Skeletal muscle tissue (tissue), 4 donors: ENCODE results near the gene FOCAD. TPM values are rescaled to one million over a fixed set of nuclear protein-coding genes. Genes with fewer than 3 reads are reported as not detected.

Experiments
- H3K27ac ChIP-seq: one replicate; pipeline ENCODE4 v1.7.0; 2013; ENCODE audit warnings: mild to moderate bottlenecking, low read depth, low read length, inconsistent platforms
- H3K27me3 ChIP-seq, 3 donors: one replicate each; pipeline ENCODE4 v1.7.0; 2013; ENCODE audit warnings: low read length in 3 of 3; ENCODE audit not compliant: control insufficient read depth in 3 of 3, insufficient read depth in 3 of 3
- H3K36me3 ChIP-seq, 3 donors: one replicate each; pipeline ENCODE4 v1.7.0; 2013; ENCODE audit warnings: low read length in 3 of 3; ENCODE audit not compliant: control insufficient read depth in 3 of 3, insufficient read depth in 3 of 3
- H3K4me1 ChIP-seq, 3 donors: one replicate each; pipeline ENCODE4 v1.7.0; 2013; ENCODE audit warnings: low read length in 3 of 3, mild to moderate bottlenecking in 3 of 3; ENCODE audit not compliant: control insufficient read depth in 3 of 3, insufficient read depth in 3 of 3
- H3K4me3 ChIP-seq, 3 donors: one replicate each; pipeline ENCODE4 v1.7.0; 2013; ENCODE audit warnings: low read length in 3 of 3
- H3K9ac ChIP-seq, 3 donors: one replicate each; pipeline ENCODE4 v1.7.0; 2013; ENCODE audit warnings: low read length in 3 of 3, mild to moderate bottlenecking in 3 of 3, moderate library complexity in 2 of 3, low read depth in 1 of 3
- H3K9me3 ChIP-seq, 3 donors: one replicate each; pipeline ENCODE4 v1.7.0; 2013; ENCODE audit warnings: low read length in 3 of 3; ENCODE audit not compliant: control insufficient read depth in 3 of 3
- total RNA-seq: library from RNA; depleted of rRNA; stranded (reverse); fragments of >200 nt; gene quantifications from one replicate; pipeline ENCODE4 v1.2.3, GENCODE V29; 2014
- donor health status: Osteomylitis.

FOCAD gene, protein sequence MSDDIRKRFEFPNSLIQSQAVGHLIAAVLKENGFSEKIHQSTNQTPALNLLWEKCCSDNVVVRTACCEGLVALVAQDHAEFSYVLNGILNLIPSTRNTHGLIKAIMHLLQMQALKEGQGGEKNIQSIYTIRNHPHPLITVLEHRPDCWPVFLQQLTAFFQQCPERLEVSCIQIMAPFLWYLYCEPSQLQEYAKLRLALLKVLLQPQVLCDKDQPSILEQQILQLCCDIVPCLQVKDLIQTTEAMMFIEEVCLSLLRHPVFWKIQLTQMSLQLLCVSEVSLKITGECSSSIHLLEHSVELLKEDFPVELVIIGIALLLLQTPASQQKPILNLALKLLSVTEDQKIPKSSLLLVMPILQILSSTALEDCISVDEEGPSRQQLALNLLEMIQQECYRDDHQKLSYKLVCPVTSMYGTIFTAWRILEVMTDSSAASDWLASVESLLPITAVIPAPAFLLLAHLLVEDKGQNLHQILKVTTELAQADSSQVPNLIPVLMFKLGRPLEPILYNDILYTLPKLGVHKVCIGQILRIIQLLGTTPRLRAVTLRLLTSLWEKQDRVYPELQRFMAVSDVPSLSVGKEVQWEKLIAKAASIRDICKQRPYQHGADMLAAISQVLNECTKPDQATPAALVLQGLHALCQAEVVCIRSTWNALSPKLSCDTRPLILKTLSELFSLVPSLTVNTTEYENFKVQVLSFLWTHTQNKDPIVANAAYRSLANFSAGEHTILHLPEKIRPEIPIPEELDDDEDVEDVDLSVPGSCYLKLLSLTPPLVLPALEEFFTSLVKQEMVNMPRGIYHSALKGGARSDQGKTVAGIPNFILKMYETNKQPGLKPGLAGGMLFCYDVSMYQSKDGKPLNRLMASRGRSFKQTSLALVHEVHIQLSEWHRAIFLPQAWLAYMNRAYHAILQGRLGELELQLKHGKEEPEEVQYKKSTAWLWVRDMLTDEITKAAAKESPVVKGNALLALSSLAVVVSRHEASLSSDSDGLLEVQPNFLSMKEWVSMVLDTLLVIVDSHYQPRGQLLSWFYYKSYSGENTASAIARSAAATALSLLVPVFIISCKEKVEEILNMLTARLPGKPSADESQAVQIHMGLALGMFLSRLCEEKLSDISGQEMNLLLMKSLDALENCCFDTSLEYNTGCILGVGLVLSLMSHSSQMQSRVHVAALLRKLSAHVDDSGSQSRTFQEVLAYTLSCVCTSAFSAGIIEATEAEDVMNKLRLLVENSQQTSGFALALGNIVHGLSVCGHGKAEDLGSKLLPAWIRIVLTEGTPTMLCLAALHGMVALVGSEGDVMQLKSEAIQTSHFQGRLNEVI (N-terminal part only)
- 108 TPM for total RNA-seq

DNA sequence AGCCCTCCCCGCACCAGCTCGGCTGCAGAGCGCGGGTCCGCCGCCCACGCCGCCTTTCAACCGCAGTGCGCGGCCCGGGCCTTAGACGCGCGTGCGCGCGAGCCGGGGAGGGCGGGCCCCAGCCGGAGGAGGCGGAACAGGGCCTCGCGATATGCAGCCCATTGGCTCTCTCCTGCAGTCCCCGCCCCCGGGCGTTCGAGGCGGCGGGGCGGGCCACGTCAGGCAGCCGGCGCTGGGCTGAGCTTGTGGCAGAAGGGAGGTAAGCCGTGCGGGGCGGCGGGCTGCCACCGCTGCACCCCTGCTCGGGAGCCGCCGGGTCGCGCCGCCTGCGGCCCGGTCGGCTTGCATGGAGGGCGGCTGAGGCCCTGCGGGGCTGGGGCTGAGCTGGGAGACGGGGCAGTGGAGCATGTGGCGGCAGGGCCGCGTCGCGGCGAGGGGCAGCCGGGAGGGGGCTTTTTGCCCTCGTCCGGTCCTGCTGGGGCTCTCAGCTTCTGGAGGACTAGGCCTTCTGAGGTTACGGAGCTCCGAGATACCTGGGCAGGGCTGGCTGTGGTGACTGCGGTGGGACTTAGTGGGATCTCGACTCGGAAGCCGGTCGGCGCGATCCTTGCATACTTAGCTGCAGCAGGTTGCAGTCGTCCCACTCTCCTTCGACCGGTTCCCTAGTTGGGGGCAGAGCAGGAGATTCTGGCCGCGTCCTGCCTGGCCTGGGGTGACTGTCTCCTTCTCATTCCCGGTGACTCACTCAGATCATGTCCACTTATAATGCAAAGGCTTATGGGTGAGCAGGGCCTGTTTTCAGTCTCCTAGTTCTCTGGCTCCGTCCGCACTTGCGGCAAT lies at the start of gene FOCAD:
Gene FOCAD, plus strand, starts transcription at position 225 of the 840 bp plus-strand sequence. CDS start 31,095 bp downstream, outside the sequence.
- peak within 1 kb of the TSS; percentile 90 to 96 (median 94) for H3K9ac ChIP-seq
- H3K36me3 ChIP-seq = no peaks in the 10 kb centered on the region
- no peaks in the 10 kb centered on the region for H3K27me3 ChIP-seq
- peaks cover 6 to 16% (median 15%) of the 10 kb centered on the region in 3 donors for H3K4me1 ChIP-seq
- no peaks in the 10 kb centered on the region for H3K9me3 ChIP-seq
- peak within 1 kb of the TSS; percentile 89 to 94 (median 91) for H3K4me3 ChIP-seq
- H3K27ac ChIP-seq = peak within 1 kb of the TSS; percentile 93

DNA sequence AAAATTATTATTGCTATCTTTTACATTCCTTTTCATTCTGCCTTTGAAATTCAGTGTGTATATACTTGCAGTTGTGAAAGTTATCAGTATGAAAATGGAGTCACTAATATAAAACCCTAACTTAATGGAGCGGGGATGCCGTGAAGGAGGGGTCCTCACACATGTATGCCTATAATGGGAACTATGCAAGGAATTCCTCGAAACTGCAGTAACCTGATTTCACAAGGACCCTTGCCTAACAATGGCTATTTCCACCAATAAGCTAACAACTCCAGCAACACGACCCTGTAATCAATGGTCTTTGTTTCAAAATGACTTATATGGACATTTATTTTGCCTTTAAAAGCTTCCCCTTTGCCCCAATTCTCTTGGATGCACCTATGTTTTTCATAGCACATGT lies 49.2 kb upstream of the FOCAD start:
- Histone ChIP-seq H3K27me3 (no peaks in the 10 kb centered on the region), H3K4me1 (no peaks in the 10 kb centered on the region), H3K9ac (no peak overlapping the region), H3K4me3 (no peak overlapping the region), H3K36me3 (no peaks in the 10 kb centered on the region), H3K27ac (no peak overlapping the region), H3K9me3 (no peaks in the 10 kb centered on the region)

DNA sequence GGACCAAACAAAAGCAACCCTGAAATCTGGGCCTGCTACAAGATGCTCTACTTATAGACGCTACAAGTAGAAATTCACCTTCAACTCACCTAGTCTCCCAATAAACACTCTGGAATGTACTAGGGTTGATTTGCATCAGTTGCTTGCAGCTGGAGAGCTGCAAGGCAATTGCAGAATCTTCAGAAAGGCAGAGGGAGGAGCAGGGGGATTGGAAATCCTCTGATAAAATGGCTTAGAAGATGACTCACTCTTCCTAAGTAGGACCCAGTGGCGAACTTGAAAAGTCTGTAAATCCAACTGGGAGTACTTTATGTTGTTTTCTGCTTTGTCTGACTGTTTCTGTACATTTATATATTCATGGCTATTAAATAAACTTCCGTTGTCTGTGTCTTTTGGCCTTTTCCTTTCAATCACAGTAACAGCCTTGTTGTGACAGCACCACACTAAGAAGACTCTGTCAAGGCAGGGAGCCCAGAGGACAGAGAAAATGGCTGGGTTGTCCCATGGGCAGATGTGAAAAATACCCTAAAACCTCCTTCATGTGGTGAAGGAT lies 47.1 kb upstream of the FOCAD start:
- H3K9ac ChIP-seq = no peak overlapping the region
- no peak overlapping the region for H3K4me3 ChIP-seq
- no peaks in the 10 kb centered on the region for H3K4me1 ChIP-seq
- H3K27me3 ChIP-seq = no peaks in the 10 kb centered on the region
- no peaks in the 10 kb centered on the region for H3K9me3 ChIP-seq
- H3K36me3 ChIP-seq = no peaks in the 10 kb centered on the region
- no peak overlapping the region for H3K27ac ChIP-seq

DNA sequence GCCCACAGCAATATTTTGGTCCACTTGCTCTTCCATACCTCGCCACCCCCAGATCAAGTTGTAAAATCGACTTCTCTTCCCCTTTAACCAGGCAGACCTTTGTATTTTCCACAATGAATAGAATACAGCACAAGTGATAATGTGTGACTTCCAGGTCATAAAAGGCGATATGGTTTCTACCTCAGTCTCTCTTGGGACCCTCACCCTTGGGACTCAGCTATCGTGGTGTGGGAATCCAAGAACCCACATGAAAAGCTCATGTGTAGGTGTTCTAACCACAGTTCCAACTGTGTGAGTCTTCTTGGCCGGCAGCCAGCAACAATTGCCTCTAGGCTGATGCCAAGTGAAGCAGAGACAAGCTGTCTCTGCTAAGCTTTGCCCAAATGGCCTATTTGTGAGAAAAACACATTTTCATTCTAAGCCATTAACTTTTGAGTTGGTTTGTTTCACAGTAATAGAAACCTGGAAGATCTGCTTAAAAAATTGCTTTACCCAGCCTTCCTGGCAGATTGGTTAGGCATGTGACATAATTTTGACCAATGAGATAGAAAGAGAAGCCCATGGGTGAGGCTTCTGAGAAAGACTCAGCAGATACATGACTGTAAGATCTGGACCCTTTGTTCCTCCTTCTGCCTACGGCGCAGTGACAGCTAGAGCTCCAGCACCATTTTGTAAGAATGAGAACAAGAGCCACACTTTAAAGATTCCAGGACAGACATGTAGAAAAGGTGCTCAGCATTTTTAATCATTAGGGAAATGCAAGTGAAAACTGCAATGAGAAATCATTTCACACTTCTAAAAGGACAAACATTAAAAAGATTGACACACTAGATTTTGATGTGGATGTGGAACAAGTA lies 43.5 kb upstream of the FOCAD start:
- Histone ChIP-seq H3K9me3 (no peaks in the 10 kb centered on the region), H3K36me3 (no peaks in the 10 kb centered on the region), H3K27me3 (no peaks in the 10 kb centered on the region), H3K27ac (no peak overlapping the region), H3K4me3 (no peak overlapping the region), H3K9ac (no peak overlapping the region), H3K4me1 (no peaks in the 10 kb centered on the region)

DNA sequence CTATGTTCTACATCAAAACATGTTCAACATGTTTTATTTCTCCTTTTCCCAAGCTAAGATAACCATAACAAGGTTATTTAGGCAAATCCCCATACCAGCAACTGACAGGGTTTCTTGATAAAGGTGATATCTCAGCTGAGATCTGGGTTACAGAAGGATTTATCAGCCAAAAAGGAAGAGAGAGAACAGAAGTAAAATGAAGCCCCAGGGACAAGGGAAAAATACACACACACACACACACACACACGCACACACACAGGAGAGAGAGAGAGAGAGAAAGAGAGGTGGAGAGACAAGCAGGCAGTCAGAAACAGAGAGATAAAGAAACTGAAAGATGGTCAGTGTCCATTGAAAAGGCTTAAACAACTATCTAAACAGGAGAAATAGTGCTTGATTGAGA lies 42.0 kb upstream of the FOCAD start:
- no peak overlapping the region for H3K27ac ChIP-seq
- H3K4me1 ChIP-seq = no peaks in the 10 kb centered on the region
- H3K9me3 ChIP-seq = no peaks in the 10 kb centered on the region
- H3K36me3 ChIP-seq = no peaks in the 10 kb centered on the region
- no peak overlapping the region for H3K9ac ChIP-seq
- H3K27me3 ChIP-seq = no peaks in the 10 kb centered on the region
- H3K4me3 ChIP-seq = no peak overlapping the region

DNA sequence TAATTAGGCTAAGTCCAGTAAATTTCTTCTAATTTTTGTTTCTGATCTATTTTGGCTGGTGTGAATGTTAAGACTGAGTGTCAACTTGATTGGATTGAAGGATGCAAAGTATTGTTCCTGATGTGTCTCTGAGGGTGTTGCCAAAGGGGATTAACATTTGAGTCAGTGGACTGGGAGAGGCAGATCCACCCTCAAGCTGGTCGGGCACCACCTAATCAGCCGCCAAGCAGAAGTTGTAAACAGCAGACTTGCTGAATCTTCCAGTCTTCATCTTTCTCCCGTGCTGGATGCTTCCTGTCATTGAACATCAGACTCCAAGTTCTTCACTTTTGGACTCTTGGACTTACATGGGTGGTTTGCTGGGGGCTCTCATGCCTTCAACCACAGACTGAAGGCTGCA lies 40.4 kb upstream of the FOCAD start:
- no peak overlapping the region for H3K9ac ChIP-seq
- no peaks in the 10 kb centered on the region for H3K9me3 ChIP-seq
- H3K4me1 ChIP-seq = no peaks in the 10 kb centered on the region
- H3K4me3 ChIP-seq = no peak overlapping the region
- no peaks in the 10 kb centered on the region for H3K36me3 ChIP-seq
- no peak overlapping the region for H3K27ac ChIP-seq
- no peaks in the 10 kb centered on the region for H3K27me3 ChIP-seq

DNA sequence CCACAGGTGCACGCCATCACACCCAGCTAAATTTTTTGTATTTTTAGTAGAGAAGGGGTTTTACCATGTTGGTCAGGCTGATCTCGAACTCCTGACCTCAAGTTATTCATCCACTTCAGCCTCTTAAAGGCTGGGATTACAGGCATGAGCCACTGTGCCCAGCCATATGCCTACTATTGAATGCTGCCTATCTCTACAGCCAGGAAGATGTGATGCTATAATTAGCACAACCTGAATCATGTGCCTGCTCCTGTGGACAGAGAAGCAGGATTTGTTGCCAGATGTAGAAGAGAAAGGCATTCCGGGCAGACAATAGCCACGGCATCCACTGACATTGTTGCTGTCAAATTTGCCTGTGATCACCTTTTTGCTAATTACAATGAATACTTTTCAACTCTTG lies 37.4 kb upstream of the FOCAD start:
- no peaks in the 10 kb centered on the region for H3K27me3 ChIP-seq
- H3K27ac ChIP-seq = no peak overlapping the region
- H3K36me3 ChIP-seq = no peaks in the 10 kb centered on the region
- no peaks in the 10 kb centered on the region for H3K9me3 ChIP-seq
- H3K4me1 ChIP-seq = no peaks in the 10 kb centered on the region
- no peak overlapping the region for H3K4me3 ChIP-seq
- H3K9ac ChIP-seq = no peak overlapping the region

DNA sequence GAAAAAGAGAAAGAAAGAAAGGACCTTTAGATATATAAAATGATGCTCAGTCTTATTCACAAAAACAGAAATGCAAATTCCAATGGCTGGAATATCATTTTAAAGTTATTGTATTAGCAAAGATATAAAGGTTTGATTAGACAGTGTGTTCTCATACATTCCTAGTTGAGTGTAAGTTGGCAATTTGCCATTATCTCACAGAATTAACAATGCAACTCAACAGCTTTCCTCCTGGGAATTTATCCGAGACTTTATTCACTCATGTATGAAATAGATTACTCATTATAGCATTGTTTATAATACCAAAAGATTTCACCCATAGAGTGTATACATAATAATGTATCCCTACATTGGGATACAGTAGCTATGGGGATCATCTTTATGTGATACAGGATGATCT lies 34.7 kb upstream of the FOCAD start:
- no peak overlapping the region for H3K4me3 ChIP-seq
- H3K9me3 ChIP-seq = no peaks in the 10 kb centered on the region
- H3K9ac ChIP-seq = no peak overlapping the region
- no peaks in the 10 kb centered on the region for H3K27me3 ChIP-seq
- no peak overlapping the region for H3K27ac ChIP-seq
- no peaks in the 10 kb centered on the region for H3K36me3 ChIP-seq
- H3K4me1 ChIP-seq = no peaks in the 10 kb centered on the region
